Transverse colon (tissue), 4 donors: Measurements from ENCODE around the gene ZMIZ1. TPM values are rescaled to one million over a fixed set of nuclear protein-coding genes. Genes with fewer than 3 reads are reported as not detected.

Source experiments
- DNase-seq: peaks from one replicate; pipeline ENCODE4 v3.0.0-alpha.2; 2019
- H3K27ac ChIP-seq, 4 donors: fragments of 200-600 bp; sonication (generic); 2 replicates each; pipeline ENCODE4 v1.5.1; 2016 to 2018; ENCODE audit warnings: inconsistent platforms in 4 of 4
- H3K27me3 ChIP-seq: fragments of 200-600 bp; sonication (generic); 2 replicates; pipeline ENCODE4 v1.5.1; 2017; ENCODE audit warnings: inconsistent platforms
- H3K36me3 ChIP-seq, 4 donors: fragments of 200-600 bp; sonication (generic); 2 replicates each; pipeline ENCODE4 v1.5.1; 2017 to 2019; ENCODE audit warnings: inconsistent platforms in 4 of 4
- H3K4me1 ChIP-seq, 4 donors: fragments of 200-600 bp; sonication (generic); 2 replicates each; pipeline ENCODE4 v1.5.1; 2017 to 2020; ENCODE audit warnings: inconsistent platforms in 4 of 4
- H3K4me3 ChIP-seq, 4 donors: fragments of 200-600 bp; sonication (generic); 1 replicate in 1 of 4; 2 replicates in 3 of 4; pipeline versions ENCODE4 v1.5.1 to v1.6.1; 2017 to 2019; ENCODE audit warnings: inconsistent platforms in 4 of 4
- H3K9me3 ChIP-seq, 2 donors: fragments of 200-600 bp; sonication (generic); 2 replicates each; pipeline ENCODE4 v1.5.1; 2017 to 2019; ENCODE audit warnings: inconsistent platforms in 2 of 2
- EP300 ChIP-seq: sonication (generic); formaldehyde crosslinking; IDR thresholded peaks from one replicate; pipeline ENCODE4 v1.6.1; 2017; ENCODE audit warnings: antibody characterized with exemption, low read depth
- POLR2A ChIP-seq: fragments of 450-650 bp; IDR thresholded peaks from one replicate; pipeline ENCODE4 v1.6.1; 2016; ENCODE audit warnings: antibody characterized with exemption, mild to moderate bottlenecking, moderate library complexity
- POLR2AphosphoS5 ChIP-seq, 3 donors: sonication (generic); formaldehyde crosslinking; IDR thresholded peaks; one replicate each; pipeline ENCODE4 v1.6.1; 2016; ENCODE audit warnings: antibody characterized with exemption in 3 of 3
- WGBS, 2 donors: methylation state at CpG; one replicate each; pipeline ENCODE4 v1.1.5; 2018; ENCODE audit warnings: low coverage in 1 of 2; 5-methylcytosine and 5-hydroxymethylcytosine counted together
- in situ Hi-C, 4 donors: fragments of 200-750 bp; cut with MboI; loops; one replicate each; pipeline versions ENCODE4 v1.15.0 to v1.15.1; 2017; ENCODE audit warnings: low sequenced_read_pairs in 3 of 4, low pct_ligation_motif_present in 1 of 4, low pct_unique_long_range_greater_than_20kb in 1 of 4
- intact Hi-C: fragments of 100-400 bp; cut with DNase I; formaldehyde crosslinking; loops from one replicate; pipeline ENCODE4 v1.15.1; 2023; ENCODE audit warnings: low total_unique reads
- total RNA-seq, 4 donors: library from RNA; depleted of rRNA; stranded (reverse); fragments of >200 nt; gene quantifications; one replicate each; pipeline ENCODE4 v1.1.0, GENCODE V29; 2016
- TF ChIP-seq, protein P1 (sequence below), 5 experiments: fragments of 200-600 bp in 3 of 5; fragments of 450-650 bp in 2 of 5; sonication (generic) in 3 of 5; IDR thresholded peaks; 1 replicate in 2 of 5; 2 replicates in 3 of 5; pipeline ENCODE4 v1.5.1; 2016 to 2017; ENCODE audit warnings: antibody characterized with exemption in 5 of 5, inconsistent platforms in 3 of 5, mild to moderate bottlenecking in 2 of 5, moderate library complexity in 1 of 5

The ZMIZ1 gene
- total RNA-seq, 4 donors from 2014 or later, result 32.0 to 108 (median 63.0) TPM

DNA sequence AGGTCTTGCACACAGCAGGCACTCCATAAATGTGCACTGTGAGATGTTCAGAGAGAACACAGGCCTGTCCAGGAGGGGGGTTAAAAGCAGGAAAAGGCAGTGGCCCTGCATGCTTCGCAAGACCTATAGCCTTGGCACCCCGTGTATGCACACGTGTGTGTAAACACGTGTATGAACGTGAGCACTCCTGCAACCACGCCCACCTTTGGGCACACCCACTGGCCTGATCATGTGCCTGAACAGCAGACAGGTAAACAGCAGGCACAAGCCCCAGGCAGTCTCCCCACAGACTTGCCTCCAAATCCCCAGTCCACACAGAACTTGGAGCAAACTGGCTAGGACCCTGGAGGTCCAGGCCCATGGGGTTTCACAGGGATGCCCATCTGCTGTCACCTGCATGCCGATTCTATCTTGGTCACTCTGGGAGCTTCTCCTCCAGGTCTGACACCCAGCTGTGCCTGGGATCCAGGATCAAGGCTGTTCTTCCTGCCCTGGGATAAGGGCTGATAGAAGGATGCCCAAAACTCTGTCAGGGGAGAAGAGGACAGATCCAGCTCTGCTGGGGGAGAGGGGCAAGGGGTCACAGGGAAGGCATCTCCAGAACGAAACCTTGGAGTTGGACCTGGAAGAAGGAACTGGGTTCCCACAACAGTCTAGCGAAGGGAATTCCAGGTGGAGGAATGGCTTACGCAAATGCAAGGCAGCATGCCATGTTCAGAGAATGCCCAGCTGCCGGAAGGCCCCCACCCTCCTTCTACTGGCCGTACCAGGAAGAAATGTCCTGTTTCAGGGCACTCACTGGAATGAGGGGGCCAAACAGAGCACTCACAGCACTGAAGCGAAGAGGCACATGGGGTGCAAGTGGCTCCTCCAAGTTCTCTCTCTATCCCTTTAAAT is 14.3 kb upstream of the ZMIZ1 start:
- H3K4me1 ChIP-seq, result peaks cover 3 to 76% (median 56%) of the 10 kb centered on the region in 4 donors
- H3K36me3 ChIP-seq, result no peaks in the 10 kb centered on the region
- in situ Hi-C loops, result no loop called here
- no peaks in the 10 kb centered on the region for H3K9me3 ChIP-seq
- H3K27me3 ChIP-seq, result no peaks in the 10 kb centered on the region
- no peak overlapping the region for H3K4me3 ChIP-seq
- TF ChIP-seq POLR2A (peak; percentile 11), POLR2AphosphoS5 (IDR thresholded peaks at IDR 0.05) (no peak), EP300 (no peak)
- TF ChIP-seq, protein P1, sequence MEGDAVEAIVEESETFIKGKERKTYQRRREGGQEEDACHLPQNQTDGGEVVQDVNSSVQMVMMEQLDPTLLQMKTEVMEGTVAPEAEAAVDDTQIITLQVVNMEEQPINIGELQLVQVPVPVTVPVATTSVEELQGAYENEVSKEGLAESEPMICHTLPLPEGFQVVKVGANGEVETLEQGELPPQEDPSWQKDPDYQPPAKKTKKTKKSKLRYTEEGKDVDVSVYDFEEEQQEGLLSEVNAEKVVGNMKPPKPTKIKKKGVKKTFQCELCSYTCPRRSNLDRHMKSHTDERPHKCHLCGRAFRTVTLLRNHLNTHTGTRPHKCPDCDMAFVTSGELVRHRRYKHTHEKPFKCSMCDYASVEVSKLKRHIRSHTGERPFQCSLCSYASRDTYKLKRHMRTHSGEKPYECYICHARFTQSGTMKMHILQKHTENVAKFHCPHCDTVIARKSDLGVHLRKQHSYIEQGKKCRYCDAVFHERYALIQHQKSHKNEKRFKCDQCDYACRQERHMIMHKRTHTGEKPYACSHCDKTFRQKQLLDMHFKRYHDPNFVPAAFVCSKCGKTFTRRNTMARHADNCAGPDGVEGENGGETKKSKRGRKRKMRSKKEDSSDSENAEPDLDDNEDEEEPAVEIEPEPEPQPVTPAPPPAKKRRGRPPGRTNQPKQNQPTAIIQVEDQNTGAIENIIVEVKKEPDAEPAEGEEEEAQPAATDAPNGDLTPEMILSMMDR (IDR thresholded peaks at IDR 0.05), result no peak
- WGBS, 2 donors, result 54 to 63% methylated on average over 2 to 13 of the region's 13 CpGs
- peak; percentile 73 for DNase-seq
- peak overlapping the region; percentile 8 to 67 (median 45) for H3K27ac ChIP-seq
- intact Hi-C loops, result loop anchor here (5.0 kb wide), 1 partner anchor 1133 kb away; no protein-coding TSS in a partner anchor

DNA sequence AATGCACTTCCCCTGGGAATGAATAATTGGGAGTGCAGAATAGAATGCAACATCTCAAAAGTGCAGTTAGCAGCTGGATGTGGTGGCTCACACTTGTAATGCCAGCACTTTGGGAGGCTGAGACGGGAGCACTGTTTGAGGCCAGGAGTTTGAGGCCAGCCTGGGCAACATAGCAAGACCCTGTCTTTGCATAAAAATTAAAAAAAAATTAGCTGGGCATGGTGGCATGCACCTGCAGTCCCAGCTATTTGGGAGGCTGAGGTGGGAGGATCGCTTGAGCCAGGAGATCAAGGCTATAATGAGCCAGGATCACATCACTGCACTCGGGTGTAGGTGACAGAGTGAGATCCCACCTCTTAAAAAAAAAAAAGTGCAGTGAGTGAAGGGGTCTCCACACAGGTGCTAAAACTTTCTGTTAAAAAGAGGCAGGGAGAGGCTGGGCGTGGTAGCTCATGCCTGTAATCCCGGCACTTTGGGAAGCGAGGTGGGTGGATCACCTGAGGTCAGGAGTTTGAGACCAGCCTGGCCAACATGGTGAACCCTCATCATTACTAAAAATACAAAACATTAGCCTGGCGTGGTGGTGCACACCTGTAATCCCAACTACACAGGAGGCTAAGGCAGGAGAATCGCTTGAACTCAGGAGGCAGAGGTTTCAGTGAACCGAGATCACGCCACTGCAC is 13.5 kb upstream of the ZMIZ1 start:
- Histone ChIP-seq H3K4me1 (peaks cover 0 to 76% (median 60%) of the 10 kb centered on the region in 4 donors), H3K4me3 (no peak overlapping the region), H3K9me3 (no peaks in the 10 kb centered on the region), H3K27ac (peak overlapping the region; percentile 8 to 67 (median 45)), H3K36me3 (no peaks in the 10 kb centered on the region), H3K27me3 (no peaks in the 10 kb centered on the region)
- intact Hi-C loops (no loop called here), in situ Hi-C loops (no loop called here)
- WGBS, 2 donors, result 66 to 76% methylated on average over 5 to 10 of the region's 10 CpGs
- TF ChIP-seq, protein P1 (IDR thresholded peaks at IDR 0.05), result no peak
- TF ChIP-seq POLR2AphosphoS5 (IDR thresholded peaks at IDR 0.05) (no peak), POLR2A (no peak), EP300 (no peak)
- no peak for DNase-seq

DNA sequence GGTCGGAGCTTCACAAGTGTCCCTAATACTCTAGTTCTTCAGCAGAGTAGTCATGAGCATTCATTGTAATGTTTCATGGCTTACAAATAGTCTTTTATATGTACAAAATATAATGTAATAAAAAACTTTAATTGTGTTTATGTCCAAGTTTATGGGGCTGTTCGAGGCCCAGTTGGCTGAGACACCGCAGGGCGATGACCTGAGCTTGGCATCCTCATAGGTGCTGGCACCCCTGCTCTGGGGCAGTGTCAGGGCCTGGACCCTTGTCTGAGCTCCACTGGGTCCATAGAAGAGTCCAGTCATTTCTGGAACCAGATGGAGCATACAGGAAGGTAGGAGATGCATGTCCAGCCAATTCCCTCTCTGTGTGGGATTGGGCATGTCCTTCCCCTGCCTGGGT is 12.9 kb upstream of the ZMIZ1 start:
- Histone ChIP-seq H3K27ac (no peak overlapping the region), H3K9me3 (no peaks in the 10 kb centered on the region), H3K36me3 (no peaks in the 10 kb centered on the region), H3K4me1 (peaks cover 0 to 76% (median 56%) of the 10 kb centered on the region in 4 donors), H3K27me3 (no peaks in the 10 kb centered on the region), H3K4me3 (no peak overlapping the region)
- intact Hi-C loops (no loop called here), in situ Hi-C loops (no loop called here)
- DNase-seq, result no peak
- WGBS, 2 donors, result 38 to 86% methylated on average over 1 to 4 of the region's 4 CpGs
- TF ChIP-seq POLR2AphosphoS5 (IDR thresholded peaks at IDR 0.05), result no peak
- TF ChIP-seq EP300, result no peak
- TF ChIP-seq POLR2A, result no peak
- TF ChIP-seq, protein P1 (IDR thresholded peaks at IDR 0.05), result no peak

DNA sequence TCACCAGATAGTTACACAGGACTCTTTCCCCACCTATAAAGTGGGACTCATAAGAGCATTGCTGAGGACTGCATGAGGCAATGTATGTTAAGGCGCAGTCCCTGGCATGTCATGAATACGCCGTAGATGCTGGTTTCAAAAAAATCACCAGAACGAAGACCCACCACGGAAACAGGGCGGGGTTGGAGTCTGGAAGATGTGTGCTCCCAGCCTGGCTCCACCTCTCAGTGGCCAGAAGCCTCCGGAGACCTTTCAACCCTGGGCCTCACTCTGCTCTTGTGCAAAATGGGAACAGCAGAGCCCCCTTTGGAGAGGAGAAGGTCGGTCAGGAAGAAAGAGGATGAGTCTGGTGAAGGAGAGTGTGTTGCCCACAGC is 12.4 kb upstream of the ZMIZ1 start:
- no peak overlapping the region for H3K27ac ChIP-seq
- H3K36me3 ChIP-seq, result no peaks in the 10 kb centered on the region
- in situ Hi-C loops (no loop called here), intact Hi-C loops (no loop called here)
- no peaks in the 10 kb centered on the region for H3K27me3 ChIP-seq
- DNase-seq, result no peak
- no peak for TF ChIP-seq EP300
- TF ChIP-seq POLR2AphosphoS5 (IDR thresholded peaks at IDR 0.05), result no peak
- no peak for TF ChIP-seq POLR2A
- TF ChIP-seq, protein P1 (IDR thresholded peaks at IDR 0.05), result no peak
- WGBS, 2 donors, result 71 to 78% methylated on average over 5 to 8 of the region's 8 CpGs
- H3K4me1 ChIP-seq, result peaks cover 0 to 73% (median 54%) of the 10 kb centered on the region in 4 donors
- no peak overlapping the region for H3K4me3 ChIP-seq
- H3K9me3 ChIP-seq, result no peaks in the 10 kb centered on the region
